ENCODE results near the gene ADCY9.
"Not testable (repeated sequence)": the region's sequence is repeated elsewhere in the genome, so short reads cannot be mapped to it uniquely, and the experiment has no call there.

Gene ADCY9

DNA sequence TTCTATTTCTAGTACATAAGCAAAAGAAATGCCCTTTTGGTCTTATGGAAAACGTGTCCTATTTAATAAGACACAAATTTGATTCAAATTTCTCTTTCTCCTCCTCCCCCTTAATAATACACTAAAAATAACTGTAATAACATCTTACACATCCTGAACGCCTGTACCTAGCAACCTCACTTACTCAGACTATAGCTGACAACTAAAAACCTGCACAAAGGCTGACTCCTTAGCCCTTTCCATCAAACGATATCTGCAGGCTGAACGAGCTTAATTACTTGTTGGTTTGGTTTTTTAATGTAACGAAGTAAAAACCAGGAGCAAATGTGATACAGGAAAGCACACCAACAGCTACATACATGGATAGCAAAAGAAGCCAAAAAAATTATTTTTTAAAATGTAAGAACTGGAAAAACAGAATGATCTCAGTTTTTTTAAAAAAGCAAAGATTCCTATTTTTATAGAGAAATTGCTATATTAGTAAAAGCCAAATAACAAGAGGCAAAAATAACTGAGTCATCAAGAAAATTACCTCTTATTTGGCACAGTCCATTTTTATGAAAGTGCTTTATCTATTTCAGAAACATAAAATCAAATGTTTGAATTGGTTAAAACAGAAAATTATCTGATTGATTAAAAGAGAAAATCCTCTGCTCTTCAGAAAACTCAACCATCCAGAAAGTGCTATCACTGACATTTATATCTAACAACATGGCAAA, 23.5 kb downstream of the ADCY9 start:
- no peak for DNase-seq

GRCh38 chr16:4091240-4092012, 24.8 kb downstream of the ADCY9 start:
- no peak for DNase-seq

DNA sequence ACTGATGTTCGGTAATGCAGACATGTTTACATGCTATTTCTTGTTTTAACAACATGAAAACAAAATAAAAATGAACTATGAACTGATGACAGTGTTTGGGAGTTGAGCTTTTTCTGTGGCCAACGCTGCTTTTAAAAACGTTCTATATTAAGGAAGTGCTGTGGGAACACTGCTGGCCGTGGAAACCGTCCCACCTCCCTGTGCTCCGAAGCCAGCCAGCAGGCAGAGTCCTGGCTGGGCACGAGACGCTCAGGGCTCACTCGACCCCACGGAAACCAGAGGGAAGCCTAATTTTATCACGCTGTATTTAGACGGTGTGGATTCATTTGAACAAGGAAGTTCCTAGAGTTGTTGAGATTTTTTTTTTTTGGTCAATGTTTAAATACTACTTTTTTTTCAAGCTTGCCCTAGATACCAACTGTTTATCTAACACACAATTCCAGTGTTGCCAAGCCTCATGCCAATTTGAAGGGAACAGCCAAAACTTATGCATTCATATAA, 25.8 kb downstream of the ADCY9 start:
- DNase-seq = no peak

DNA sequence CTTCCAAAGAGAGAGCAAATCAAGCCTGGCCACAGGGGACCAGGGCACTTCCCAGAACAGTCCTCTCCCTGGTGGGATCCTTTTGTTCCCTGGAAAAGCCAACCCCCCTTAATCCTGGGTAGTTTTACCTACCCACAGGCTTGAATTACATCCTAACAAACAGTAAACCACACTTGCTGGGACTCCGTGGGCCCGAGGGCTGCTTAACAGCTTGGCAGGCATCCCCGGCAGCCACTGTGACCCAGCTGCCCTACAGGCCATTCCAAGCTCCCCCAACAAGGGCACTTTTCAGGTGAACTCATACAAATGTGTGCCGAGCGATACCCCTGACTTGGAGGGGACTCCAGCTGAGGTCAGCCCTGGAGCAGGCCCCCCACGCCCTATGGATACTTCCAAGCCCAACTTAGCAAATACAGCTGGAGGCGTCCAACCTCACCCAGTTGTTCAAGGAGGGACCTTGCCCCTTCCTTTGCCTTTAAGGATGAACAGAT, 26.4 kb downstream of the ADCY9 start:
- no peak for DNase-seq

DNA sequence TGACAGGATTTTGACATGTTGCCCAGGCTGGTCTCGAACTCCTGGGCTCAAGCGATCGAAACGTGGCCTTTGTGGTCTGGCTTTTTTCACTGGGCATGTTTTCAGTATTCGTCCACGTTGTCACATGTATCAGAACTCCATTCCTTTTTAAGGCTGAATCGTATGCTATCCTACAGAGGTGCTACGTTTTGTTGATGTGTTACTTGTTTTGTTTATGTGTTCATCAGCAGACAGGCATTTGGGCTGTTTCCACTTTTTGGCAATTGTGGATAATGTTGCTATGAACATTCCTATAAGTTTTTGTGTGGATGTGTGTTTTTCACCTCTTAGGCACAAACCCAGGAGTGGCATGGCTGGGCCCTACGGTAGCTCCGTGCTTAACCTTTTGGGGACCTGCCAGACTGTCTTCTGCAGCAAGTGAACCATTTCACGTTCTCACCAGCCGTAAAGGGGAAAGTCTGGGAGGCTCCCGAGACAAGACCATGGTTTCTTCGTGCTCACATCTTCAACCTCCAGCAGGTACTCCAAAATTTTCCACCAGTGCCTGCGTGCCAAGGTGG, 26.9 kb downstream of the ADCY9 start:
- no peak for DNase-seq

GRCh38 chr16:4087990-4088577, 28.2 kb downstream of the ADCY9 start:
- no peak for DNase-seq

GRCh38 chr16:4087099-4087885, 28.9 kb downstream of the ADCY9 start:
- no peak for DNase-seq

- DNase-seq = no peak
These were observed 30.1 kb downstream of the ADCY9 start for GRCh38 chr16:4086153-4086552.

DNA sequence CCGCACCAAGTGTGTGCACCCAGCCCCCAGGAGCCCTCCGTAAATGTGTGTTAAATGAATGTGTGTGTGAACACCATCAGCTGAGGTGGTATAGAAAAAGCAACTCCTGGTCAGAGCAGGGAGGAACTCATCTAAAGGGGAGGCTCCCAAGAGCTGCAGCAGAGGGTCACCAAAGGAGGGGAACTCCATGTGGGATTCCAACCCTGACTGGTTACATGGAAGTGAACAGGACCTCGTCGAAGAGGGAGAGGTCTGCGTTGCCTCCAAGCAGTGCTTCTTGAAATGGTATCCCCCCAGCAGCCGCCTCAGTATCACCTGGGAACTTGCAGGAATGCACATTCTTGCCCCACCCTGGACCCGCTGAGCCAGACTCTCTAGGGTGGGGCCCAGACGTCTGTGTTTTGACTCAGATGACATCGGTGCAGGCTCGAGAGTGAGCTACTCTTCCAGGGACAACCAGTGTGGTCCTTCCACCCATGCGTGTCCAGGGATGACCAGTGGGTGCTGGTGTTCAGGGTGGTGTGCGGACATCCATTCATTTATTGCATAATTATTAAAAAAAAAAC, 30.8 kb downstream of the ADCY9 start:
- no peak for DNase-seq

DNA sequence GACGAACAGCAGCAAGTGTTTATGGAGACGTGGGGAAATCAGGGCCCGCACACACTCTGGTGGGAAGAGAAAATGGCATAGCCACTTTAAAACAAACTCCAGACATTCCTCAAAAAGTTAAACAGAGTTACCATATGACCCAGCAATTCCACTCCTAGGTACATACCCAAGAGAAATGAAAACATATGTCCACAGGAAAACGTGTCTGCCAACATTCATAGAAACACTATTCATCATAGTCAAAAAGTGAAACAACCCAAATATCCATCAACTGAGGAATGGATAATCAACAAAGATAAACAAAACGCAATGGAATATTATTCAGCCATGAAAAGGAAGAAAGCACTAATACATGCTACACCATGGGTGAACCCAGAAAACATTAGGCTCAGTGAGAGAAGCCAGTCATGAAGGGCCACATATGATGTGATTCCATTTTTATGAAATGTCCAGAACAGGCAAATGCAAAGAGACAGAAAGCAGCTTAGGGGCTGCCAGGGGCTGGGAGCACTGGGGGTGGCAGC, 32.8 kb downstream of the ADCY9 start:
- no peak for DNase-seq

DNA sequence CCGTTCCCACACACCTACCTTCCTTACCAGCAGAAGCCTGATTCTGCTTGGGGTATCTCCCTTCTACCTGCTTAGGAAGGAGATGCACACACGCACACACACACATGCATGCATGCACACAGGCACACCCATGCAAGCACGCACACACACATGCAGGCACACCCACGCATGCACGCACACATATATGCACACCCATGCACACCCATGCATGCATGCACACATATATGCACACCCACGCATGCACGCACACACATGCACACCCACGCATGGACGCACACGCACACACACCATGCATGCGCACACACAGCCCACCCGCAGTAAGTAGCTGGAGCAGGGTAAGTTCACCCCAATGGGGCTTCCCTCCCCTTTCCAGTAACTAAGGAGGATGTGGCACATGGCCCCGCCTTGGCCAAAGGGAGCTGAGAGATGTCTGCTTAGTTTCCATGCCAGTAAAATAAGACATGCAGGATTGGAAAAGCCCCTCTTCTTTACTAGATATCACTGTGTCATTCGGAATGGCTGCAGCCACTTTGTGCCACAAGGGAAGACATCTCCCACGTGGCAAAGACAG, 33.7 kb downstream of the ADCY9 start:
- no peak for DNase-seq

DNA sequence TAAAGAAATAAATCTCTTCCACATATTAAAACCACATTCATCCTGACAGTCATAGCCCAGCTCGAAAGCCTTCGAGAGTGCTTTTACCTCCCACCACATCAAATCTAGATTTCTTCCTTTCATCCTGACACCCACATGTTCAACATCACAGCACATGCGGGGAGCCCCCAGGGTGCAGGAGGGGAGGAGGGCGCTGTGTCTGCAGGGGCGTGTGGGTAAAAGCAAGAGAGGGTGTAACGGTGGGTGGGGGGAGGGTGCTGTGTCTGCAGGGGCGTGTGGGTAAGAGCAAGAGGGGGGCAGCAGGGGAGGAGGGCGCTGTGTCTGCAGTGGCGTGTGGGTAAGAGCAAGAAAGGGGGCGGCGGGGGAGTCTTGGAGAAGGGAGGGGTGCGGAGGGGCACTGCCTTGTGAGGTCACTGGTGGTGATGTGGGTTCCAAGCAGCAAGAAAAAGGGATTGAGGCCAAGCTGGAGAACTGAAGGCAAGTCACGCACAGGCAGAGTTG, 34.7 kb downstream of the ADCY9 start:
- no peak for DNase-seq

DNA sequence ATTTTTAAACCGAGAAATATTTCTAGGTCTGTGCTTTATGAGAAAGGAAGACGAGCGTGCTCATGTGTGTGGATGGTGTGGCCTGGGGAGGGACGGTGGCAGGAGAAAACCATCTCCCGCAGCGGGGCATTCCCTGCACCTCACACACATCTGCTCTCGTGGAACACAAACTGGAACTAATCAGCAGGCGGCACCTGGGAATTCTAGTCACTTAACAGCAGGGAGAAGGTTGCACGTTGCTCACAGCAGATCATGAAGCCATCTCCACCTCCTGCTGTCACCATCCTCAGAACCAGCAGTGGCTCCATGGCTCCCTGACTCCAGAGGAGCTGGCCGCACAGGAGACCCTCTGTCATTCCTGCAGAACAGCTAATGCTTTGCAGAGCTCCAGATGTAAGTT, 35.2 kb downstream of the ADCY9 start:
- no peak for DNase-seq

GRCh38 chr16:4077174-4077649, 39.0 kb downstream of the ADCY9 start:
- no peak for DNase-seq

- DNase-seq = no peak
These were observed 40.7 kb downstream of the ADCY9 start for GRCh38 chr16:4075534-4075933.

GRCh38 chr16:4073150-4073549, 43.1 kb downstream of the ADCY9 start:
- DNase-seq = not testable (repeated sequence)

DNA sequence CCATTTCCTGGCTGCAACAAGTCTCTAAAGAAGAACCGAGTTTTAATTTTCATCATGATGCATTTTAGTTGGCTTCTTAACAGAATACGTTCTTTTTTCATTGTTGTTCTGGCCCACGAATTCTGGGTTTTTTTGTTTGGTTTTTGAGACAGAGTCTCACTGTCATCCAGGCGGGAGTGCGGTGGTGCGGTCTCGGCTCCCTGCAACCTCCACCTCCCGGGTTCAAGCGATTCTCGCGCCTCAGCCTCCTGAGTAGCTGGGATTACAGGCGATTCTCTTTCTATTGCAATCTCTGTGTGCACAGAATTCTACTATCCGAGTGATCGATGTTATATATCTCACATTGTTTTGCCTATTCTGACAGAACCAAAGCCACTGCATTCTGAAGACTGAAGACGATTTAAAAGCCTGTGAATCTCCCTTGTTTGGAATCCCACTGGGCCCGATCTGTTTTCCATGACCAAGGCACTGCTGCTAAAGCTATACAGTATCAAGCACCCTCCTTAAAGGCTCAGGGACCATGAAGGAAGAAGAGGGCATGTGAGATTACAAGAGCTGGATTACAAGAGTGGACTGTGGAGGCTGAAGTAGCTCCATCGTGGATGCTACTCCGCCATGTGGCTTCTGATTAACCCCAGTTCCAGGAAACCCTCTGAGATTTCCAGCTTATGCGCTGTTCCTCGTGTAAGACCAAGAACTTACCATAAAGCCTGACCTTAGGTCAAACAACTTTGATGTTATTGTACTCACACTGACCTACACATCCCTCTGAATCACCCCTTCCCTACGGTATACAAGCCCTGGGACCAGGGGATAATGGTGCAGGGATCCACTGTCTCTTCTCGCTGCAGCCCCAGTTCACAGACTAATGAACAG, 44.3 kb downstream of the ADCY9 start:
- no peak for DNase-seq

- DNase-seq = no peak
These were observed 45.3 kb downstream of the ADCY9 start for GRCh38 chr16:4070936-4071335.

DNA sequence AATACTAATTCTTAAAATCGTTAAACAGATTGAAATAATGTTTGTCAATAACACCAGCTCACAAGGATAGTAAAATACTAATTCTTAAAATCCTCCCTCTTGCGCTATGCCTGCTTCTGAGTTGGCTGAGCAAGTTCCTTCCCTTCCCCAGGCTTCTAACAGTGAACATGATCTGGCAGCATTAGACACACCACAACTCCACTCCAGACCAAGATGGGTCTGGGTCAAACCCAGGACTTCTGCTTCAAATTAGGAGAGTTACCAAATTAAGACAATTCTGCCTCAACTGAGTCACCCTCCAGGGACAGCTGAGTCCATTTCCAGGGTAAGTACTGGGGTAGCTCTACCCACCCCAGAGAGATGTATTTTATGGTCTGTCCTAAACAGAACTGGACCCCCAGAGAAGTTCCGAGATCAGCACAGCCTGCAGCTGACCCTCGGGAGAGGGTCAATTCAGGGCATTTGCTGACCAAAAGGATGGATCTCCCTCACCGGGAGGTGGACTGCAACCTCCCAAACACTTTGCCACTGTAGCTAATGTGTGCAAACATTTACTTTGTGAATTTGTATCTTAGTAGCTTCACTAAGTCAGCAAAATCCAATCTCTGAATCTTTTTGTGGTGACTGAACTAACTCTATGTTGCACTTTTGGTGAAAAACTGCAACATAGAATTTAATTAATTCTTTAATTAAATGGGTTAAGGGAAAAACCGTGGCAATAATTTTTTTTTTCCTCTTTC, 48.8 kb downstream of the ADCY9 start:
- no peak for DNase-seq
